Articular chondrocyte of knee joint (primary cell): ENCODE data around the gene RAB14. TPM values are rescaled to one million over a fixed set of nuclear protein-coding genes. Genes with fewer than 3 reads are reported as not detected.

Experiments used
- small RNA-seq: library from RNA; depleted of rRNA; stranded (forward); fragments of <200 nt; gene quantifications from one replicate; pipeline ENCODE3, GENCODE V24; 2012
- total RNA-seq: library from RNA; depleted of rRNA; stranded (reverse); fragments of >200 nt; gene quantifications from 2 replicates; pipeline ENCODE4 v1.2.3, GENCODE V29; 2012

Gene RAB14
- total RNA-seq = 47.1 and 48.9 TPM in 2 replicates

GRCh38 chr9:121201738-121202533, at the start of gene RAB14:
Gene RAB14 (minus strand): TSS chr9:121201869. CDS start chr9:121193412, 8,457 bp downstream.

Small RNAs within 50 kb of the gene (small RNA-seq; reads per million reads assigned to genes)
- gene RN7SL181P = not detected

Other genes with a start within 250 kb of the RAB14 start
- gene C5, start 151.6 kb downstream of the RAB14 start, total RNA-seq = 10.2 and 12.0 TPM in 2 replicates
- gene CNTRL, start 126.9 kb downstream of the RAB14 start, total RNA-seq = 9.9 and 10.1 TPM in 2 replicates
- 334 and 379 TPM in 2 replicates for gene GSN, start 66.3 kb upstream of the RAB14 start, total RNA-seq
- 475 and 582 TPM in 2 replicates for gene STOM, start 168.4 kb upstream of the RAB14 start, total RNA-seq